H7 (cell line): ENCODE measurements around the gene PLOD1. TPM values are rescaled to one million over a fixed set of nuclear protein-coding genes. Genes with fewer than 3 reads are reported as not detected.
"Not testable (repeated sequence)": the region's sequence is repeated elsewhere in the genome, so short reads cannot be mapped to it uniquely, and the experiment has no call there.

ENCODE experiments used
- DNase-seq: peaks from one replicate; pipeline ENCODE4 v3.0.0; 2012
- H3K27me3 ChIP-seq: 2 replicates; pipeline ENCODE4 v1.6.0; 2011; ENCODE audit warnings: mild to moderate bottlenecking, low read length; ENCODE audit not compliant: control insufficient read depth, insufficient read depth
- H3K36me3 ChIP-seq: replicated peaks from 2 replicates; pipeline ENCODE4 v1.5.1; 2011; ENCODE audit warnings: low read length; ENCODE audit not compliant: control insufficient read depth, insufficient read depth
- H3K4me3 ChIP-seq: 2 replicates; pipeline ENCODE4 v1.5.1; 2011; ENCODE audit warnings: low read depth, mild to moderate bottlenecking, control low read depth, low read length, moderate library complexity; ENCODE audit not compliant: insufficient read depth
- total RNA-seq: library from RNA; depleted of rRNA; stranded (reverse); fragments of >200 nt; shearing (Covaris generic); gene quantifications from 2 replicates; pipeline ENCODE4 v1.2.3, GENCODE V29; 2014

The PLOD1 gene
- total RNA-seq, 1 experiment from 2014 or later: 90.7 TPM

GRCh38 chr1:11923069-11923826 is 11.3 kb upstream of the PLOD1 start:
- no peak overlapping the region for H3K4me3 ChIP-seq

GRCh38 chr1:11923827-11924113 is 10.7 kb upstream of the PLOD1 start:
- no peak overlapping the region for H3K4me3 ChIP-seq
- peaks cover 12% of the 10 kb centered on the region for H3K36me3 ChIP-seq
- DNase-seq: no peak
- H3K27me3 ChIP-seq: no peaks in the 10 kb centered on the region

More at GRCh38 chr1:11923069-11923826, 11.3 kb upstream of the PLOD1 start:
- peaks cover 12% of the 10 kb centered on the region for H3K36me3 ChIP-seq
- DNase-seq: no peak
- no peaks in the 10 kb centered on the region for H3K27me3 ChIP-seq

- H3K27me3 ChIP-seq: no peaks in the 10 kb centered on the region
- peak overlapping the region; percentile 54 for H3K4me3 ChIP-seq
- H3K36me3 ChIP-seq: peaks cover 8% of the 10 kb centered on the region
- DNase-seq: no peak
Observed at GRCh38 chr1:11924334-11925195, 10.0 kb upstream of the PLOD1 start.

- DNase-seq: not testable (repeated sequence)
- H3K4me3 ChIP-seq: peak overlapping the region; percentile 54
Observed at GRCh38 chr1:11925196-11925937, 9.2 kb upstream of the PLOD1 start.

GRCh38 chr1:11925938-11926292 is 8.6 kb upstream of the PLOD1 start:
- DNase-seq: peak; percentile 63
- Histone ChIP-seq H3K27me3 (no peaks in the 10 kb centered on the region), H3K36me3 (peaks cover 7% of the 10 kb centered on the region), H3K4me3 (peak overlapping the region; percentile 54)

More at GRCh38 chr1:11925196-11925937, 9.2 kb upstream of the PLOD1 start:
- H3K27me3 ChIP-seq, H3K36me3 ChIP-seq: not testable (repeated sequence)

- Histone ChIP-seq H3K36me3 (no peaks in the 10 kb centered on the region; the same call in none of the 2 replicates), H3K27me3 (no peaks in the 10 kb centered on the region), H3K4me3 (no peak overlapping the region)
- no peak for DNase-seq
Observed at GRCh38 chr1:11927866-11928592, 6.5 kb upstream of the PLOD1 start.

GRCh38 chr1:11929849-11930248 is 4.7 kb upstream of the PLOD1 start:
- H3K36me3 ChIP-seq: no peaks in the 10 kb centered on the region
- H3K27me3 ChIP-seq: no peaks in the 10 kb centered on the region
- no peak for DNase-seq
- H3K4me3 ChIP-seq: no peak overlapping the region

- H3K36me3 ChIP-seq: no peaks in the 10 kb centered on the region
- H3K4me3 ChIP-seq: no peak overlapping the region
- DNase-seq: no peak
- no peaks in the 10 kb centered on the region for H3K27me3 ChIP-seq
Observed at GRCh38 chr1:11930571-11931445, 3.7 kb upstream of the PLOD1 start.

GRCh38 chr1:11931845-11932244 is 2.7 kb upstream of the PLOD1 start:
- H3K4me3 ChIP-seq: no peak overlapping the region
- no peaks in the 10 kb centered on the region for H3K36me3 ChIP-seq
- no peaks in the 10 kb centered on the region for H3K27me3 ChIP-seq
- no peak for DNase-seq

GRCh38 chr1:11935057-11935412 is 518 bp downstream of the PLOD1 start:
- Histone ChIP-seq H3K36me3 (no peaks in the 10 kb centered on the region; the same call in 1 of the 2 replicates), H3K4me3 (peak overlapping the region; percentile 63), H3K27me3 (no peaks in the 10 kb centered on the region)
- DNase-seq: no peak

- H3K27me3 ChIP-seq, H3K4me3 ChIP-seq, DNase-seq, H3K36me3 ChIP-seq: not testable (repeated sequence)
Observed at GRCh38 chr1:11935733-11936132, 1.2 kb downstream of the PLOD1 start.

- H3K36me3 ChIP-seq: peaks cover 2% of the 10 kb centered on the region
- no peaks in the 10 kb centered on the region for H3K27me3 ChIP-seq
- DNase-seq: peak; percentile 64
- H3K4me3 ChIP-seq: no peak overlapping the region
Observed at GRCh38 chr1:11938722-11939526, 4.4 kb downstream of the PLOD1 start.

- not testable (repeated sequence) for H3K36me3 ChIP-seq, H3K4me3 ChIP-seq, H3K27me3 ChIP-seq, DNase-seq
Observed at GRCh38 chr1:11939794-11940193, 5.3 kb downstream of the PLOD1 start.
